HG02885 (cell line): ENCODE results near the gene CCDC141.
A peak's percentile ranks its signal among the peaks of the same experiment; 100 is the strongest.
"Not testable (repeated sequence)": the region's sequence is repeated elsewhere in the genome, so short reads cannot be mapped to it uniquely, and the experiment has no call there.

Experiments used
- ATAC-seq: cut with Tn5 transposase; IDR thresholded peaks from one replicate; pipeline ENCODE4 v1.9.1; 2021; ENCODE audit warnings: mild to moderate bottlenecking; ENCODE audit not compliant: unreplicated experiment, poor library complexity

Gene CCDC141

GRCh38 chr2:179048099-179048498, 1.8 kb downstream of the CCDC141 start:
- ATAC-seq: no peak

DNA sequence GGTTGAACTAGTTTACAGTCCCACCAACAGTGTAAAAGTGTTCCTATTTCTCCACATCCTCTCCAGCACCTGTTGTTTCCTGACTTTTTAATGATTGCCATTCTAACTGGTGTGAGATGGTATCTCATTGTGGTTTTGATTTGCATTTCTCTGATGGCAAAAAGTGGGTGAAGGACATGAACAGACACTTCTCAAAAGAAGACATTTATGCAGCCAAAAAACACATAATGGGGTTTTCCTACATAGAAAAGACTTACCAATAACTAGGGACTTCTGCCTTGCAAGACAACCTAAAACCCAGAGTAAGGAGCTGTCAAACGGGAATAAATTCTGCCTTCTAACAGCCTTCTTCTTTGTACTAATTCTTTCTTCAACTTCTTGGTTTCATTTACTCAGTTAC, 4.3 kb downstream of the CCDC141 start:
- not testable (repeated sequence) for ATAC-seq

GRCh38 chr2:179044500-179044899, 5.4 kb downstream of the CCDC141 start:
- ATAC-seq: no peak

DNA sequence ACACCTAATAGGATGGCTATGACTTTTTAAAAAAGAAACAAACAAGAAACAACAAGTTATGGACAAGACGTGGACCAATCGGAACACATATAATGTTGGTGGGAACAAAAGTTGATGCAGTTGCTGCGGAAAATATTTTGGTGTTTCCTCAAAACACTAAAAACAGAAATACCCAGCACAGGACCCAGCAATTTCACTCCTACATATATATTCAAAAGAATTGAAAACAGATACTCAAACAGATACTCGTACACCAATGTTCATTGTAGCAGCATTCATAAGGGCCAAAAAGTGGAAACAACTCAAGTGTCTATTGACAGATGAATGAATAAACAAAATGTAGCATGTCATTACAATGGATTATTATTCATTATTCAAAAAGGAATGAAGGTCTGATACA, 12.1 kb downstream of the CCDC141 start:
- ATAC-seq: peak; percentile 83

GRCh38 chr2:179036353-179036905, 13.5 kb downstream of the CCDC141 start:
- no peak for ATAC-seq

DNA sequence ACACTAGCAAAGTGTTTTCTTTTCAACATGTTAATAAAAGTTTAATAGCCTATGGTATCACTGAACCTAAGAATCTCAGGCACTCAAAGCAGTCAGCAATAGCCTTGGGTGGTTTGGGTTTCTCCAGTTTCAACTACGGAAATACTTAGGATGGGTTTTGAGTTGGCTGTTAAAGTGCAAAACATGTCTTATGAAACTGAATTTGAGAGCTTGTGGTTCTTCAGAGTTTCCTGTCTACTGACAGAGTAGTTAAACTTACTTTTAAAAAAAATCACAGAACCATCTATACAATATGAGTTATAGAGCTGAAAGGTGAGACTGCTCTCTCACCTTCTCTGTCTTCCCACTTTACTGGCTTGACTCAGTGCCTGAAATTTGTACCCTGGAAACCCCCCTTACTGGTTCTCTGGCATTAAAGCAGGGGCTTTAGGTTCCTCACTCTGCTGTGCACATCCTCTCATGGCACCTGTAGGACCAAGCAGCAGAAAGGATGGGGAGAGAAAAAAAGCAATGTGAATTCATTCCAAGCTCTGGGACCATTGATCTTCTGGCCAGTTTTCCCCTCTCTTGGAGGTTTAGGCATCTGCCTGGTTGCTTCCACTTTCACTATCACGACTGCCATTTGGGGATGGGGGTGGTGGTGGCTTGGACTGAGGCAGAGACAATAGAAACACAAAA, 18.1 kb downstream of the CCDC141 start:
- peak; percentile 97 for ATAC-seq

- ATAC-seq: peak; percentile 26
Observed at GRCh38 chr2:179024445-179024844, 25.5 kb downstream of the CCDC141 start.

DNA sequence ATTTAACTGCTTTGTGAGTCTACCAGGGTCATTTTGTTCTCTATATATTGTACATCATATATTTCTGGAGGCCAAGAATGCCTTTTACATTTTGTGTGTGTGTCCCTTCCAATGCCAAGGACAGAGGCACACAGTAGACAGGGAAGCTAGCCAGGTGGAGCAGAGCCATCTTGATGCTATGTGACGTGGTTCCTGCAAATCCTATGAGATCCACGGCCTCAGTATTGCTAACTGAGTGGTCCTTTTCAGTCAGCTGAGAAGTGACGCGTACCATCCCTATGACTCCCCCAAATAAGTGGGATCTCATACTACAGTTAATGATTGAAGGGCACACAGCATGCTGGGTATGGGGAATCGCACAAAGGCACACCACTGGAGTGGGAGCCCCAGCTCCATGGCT, 27.3 kb downstream of the CCDC141 start:
- ATAC-seq: no peak

GRCh38 chr2:179021258-179021657, 28.7 kb downstream of the CCDC141 start:
- ATAC-seq: peak; percentile 67

GRCh38 chr2:179020156-179020750, 29.7 kb downstream of the CCDC141 start:
- ATAC-seq: peak; percentile 63

- no peak for ATAC-seq
Observed at GRCh38 chr2:179019260-179019659, 30.7 kb downstream of the CCDC141 start.

- no peak for ATAC-seq
Observed at GRCh38 chr2:179017773-179018357, 32.1 kb downstream of the CCDC141 start.

DNA sequence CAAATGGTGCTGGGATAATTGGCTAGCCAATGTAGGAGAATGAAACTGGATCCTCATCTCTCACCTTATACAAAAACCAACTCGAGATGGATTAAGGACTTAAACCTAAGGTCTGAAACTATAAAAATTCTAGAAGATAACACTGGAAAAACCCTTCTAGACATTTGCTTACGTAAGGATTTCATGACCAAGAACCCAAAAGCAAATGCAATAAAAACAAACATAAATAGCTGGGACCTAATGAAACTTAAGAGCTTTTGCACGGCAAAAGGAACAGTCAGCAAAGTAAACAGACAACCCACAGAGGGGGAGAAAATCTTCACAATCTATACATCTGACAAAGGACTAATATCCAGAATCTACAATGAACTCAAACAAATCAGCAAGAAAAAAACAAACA, 35.7 kb downstream of the CCDC141 start:
- ATAC-seq: not testable (repeated sequence)

GRCh38 chr2:179005976-179006375, 44.0 kb downstream of the CCDC141 start:
- ATAC-seq: no peak

DNA sequence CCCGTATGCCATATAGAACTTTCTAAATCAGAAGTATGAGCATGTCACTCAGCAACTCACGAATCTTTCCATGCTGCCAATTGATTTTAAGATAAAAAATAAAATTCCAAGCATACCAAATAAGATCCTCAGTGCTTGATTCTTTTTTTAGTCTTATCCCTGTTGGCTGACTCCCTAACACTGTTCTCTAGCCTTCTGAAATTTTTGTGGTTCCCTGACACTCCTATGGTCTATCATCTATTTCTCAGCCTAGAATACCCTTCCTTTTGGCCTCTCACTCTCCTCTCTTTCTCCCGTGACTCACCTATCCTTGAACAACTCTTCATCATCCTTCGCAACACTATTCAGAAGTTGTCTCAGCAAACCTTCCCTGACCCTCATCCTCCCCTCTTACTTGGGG, 50.5 kb downstream of the CCDC141 start:
- no peak for ATAC-seq

GRCh38 chr2:178998539-178998938, 51.4 kb downstream of the CCDC141 start:
- peak; percentile 71 for ATAC-seq

DNA sequence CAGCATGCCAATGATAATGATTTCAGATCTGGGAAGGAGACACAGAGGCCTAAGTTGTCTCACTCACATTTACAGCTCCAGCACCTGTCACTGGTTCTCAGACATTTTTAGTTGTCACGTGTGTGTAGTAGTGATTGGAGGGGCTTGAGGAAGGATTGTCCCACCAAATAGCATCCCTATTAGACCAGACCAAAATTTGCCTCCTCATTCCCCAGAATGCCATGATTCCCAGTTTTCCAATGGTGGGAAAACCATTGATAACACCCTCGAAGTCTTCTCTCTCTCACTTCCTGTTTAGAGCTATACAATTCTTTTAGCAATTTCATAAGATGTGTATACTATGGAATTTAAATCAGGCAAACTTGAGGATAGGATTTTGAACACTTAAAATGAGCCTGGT, 52.5 kb downstream of the CCDC141 start:
- ATAC-seq: no peak

GRCh38 chr2:178997067-178997466, 52.9 kb downstream of the CCDC141 start:
- ATAC-seq: no peak

- no peak for ATAC-seq
Observed at GRCh38 chr2:178994264-178994663, 55.7 kb downstream of the CCDC141 start.

- ATAC-seq: no peak
Observed at GRCh38 chr2:178993788-178994187, 56.1 kb downstream of the CCDC141 start.

DNA sequence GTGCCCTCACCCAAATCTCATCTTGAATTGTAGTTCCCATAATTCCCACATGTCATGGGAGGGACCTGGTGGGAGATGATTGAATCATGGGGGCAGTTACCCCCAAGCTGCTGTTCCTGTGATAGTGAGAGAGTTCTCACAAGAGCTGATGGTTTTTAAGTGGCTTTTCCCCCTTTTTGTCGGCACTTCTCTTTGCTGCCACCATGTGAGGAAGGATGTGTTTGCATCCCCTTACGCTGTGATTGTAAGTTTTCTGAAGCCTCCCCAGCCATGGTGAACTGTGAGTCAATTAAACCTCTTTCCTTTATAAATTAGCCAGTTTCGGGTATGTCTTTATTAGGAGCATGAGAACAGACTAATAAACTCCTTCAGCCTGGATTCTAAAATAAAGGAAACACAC, 57.2 kb downstream of the CCDC141 start:
- ATAC-seq: not testable (repeated sequence)
